Superior temporal gyrus (tissue), 1 donor: ENCODE measurements around the gene MLX.

Source experiments
- DNase-seq: peaks from one replicate; pipeline ENCODE4 v3.0.0-alpha.2; 2016; ENCODE audit errors: extremely low spot score

Gene MLX, protein sequence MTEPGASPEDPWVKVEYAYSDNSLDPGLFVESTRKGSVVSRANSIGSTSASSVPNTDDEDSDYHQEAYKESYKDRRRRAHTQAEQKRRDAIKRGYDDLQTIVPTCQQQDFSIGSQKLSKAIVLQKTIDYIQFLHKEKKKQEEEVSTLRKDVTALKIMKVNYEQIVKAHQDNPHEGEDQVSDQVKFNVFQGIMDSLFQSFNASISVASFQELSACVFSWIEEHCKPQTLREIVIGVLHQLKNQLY

GRCh38 chr17:42566883-42567573, at the start of gene MLX:
Gene MLX (plus strand): TSS chr17:42567100. CDS start chr17:42567125, 25 bp downstream.
- DNase-seq = peak; percentile 95

DNA sequence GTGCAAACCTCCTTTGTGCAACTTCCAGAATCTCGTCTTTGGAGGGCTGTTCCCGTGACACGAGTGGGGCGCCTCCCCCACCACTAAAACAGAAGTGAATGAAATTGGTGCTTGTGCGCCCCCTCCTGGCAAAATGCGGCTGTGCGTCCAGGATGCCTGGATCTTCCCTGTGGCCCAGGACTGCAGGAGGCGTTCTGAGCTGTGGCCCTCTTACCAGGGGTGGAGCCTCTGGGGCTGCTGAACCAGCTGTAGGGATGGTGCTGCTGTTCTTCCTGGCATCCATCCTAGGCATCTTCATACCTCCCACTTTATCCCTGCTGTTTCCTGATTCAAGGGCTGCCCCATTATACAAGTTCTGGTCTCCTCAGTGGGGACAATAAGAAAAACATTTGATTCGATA, 49.4 kb upstream of the MLX start:
- peak; percentile 85 for DNase-seq

- DNase-seq = peak; percentile 40
These were observed 48.7 kb upstream of the MLX start for GRCh38 chr17:42518046-42518754.

- no peak for DNase-seq
These were observed 48.0 kb upstream of the MLX start for GRCh38 chr17:42518755-42519545.

- DNase-seq = peak; percentile 72
These were observed 47.1 kb upstream of the MLX start for GRCh38 chr17:42519546-42520491.

- no peak for DNase-seq
These were observed 46.4 kb upstream of the MLX start for GRCh38 chr17:42520540-42520951.

DNA sequence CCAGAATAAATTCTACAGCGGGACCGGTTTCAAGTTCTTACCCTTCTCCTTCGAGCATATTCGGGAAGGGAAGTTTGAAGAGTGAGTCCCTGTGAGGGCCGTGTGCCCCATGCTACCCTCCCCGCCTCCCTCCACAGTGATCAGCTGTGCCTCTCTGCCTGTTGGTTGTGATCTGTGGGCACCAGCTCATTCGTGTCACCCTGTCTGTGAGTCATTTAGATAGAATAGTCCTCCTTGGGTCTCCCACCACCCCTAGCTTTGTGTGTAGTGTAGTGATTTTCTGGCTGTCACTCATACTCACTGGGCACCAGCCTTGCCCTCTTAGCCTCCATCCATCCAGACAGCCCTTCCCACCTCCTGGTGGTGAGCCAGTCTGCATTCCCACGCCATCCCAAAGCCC, 45.9 kb upstream of the MLX start:
- no peak for DNase-seq

DNA sequence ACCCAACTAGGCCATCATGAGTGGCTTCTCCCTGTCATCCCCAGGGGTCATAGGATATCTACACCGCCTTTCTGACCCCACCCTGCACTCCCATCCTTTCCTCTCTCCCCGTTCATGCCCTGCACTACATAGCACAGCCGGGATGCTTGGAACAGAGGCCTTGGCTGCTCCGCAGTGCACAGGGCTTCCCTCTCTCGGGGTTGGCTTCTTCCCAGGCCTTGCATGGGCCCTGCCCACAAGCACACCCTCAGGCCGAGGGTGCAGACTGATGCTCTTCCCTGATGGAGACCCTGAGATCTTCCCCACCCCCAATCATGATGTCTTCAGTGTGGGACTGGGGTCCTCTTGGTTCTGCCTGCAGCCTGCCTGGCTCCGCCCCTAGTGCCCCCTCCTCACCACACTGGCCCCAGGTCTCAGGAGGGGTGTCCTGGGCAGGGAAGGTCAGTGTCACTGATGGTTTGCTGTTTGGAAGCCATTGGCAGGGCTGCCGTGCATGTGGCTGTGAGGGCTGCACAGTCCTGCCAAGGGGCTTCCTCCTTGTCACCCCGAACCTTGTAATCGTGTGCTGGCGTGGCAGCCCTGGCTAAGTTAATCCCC, 45.1 kb upstream of the MLX start:
- DNase-seq = no peak

DNA sequence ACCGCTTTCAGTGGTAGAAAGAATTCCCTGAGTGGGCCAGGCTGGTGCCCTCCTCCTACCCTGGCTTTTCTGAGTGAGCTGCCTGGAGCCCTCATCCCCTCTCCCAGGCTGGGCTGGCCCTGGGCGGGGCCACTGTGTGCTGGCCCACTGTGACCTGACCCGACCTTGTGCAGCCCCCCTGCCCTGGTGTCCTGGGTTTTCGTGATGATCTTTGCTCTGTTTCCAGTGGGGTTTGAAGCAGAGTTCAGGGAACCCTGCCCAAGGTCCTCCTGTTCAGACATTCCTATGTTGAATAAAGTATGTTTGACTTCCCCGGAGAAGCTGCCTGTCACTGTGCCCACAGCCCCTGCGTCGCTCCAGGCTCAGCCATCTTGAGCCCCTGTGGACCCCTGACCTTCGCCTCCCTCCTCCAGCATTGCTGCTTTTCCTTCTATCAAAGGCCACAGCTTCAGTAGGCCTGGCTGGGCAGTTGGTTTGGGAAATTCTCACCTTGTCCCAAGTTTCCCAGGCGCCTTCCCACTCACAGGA, 44.6 kb upstream of the MLX start:
- DNase-seq = no peak

- DNase-seq = no peak
These were observed 44.1 kb upstream of the MLX start for GRCh38 chr17:42522798-42523278.

DNA sequence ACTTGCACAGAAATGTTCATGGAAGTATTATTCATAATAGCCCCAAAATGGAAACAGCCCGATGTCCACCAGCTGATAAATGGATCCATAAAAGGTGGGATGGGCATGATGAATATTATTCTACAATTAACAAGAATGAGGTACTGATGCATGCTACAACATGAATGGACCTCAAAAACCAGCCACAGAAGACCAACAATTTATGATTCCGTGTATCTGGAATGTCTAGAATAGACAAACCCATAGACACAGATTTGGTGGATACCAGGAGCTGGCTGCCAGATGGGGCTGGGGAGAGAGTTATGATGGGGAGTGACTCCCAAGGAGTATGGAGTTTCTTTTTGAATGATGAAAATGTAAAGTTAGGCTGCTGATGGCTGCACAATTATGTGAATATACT, 41.7 kb upstream of the MLX start:
- no peak for DNase-seq

- DNase-seq = no peak
These were observed 40.9 kb upstream of the MLX start for GRCh38 chr17:42526031-42526444.

GRCh38 chr17:42527932-42528331, 39.0 kb upstream of the MLX start:
- no peak for DNase-seq

DNA sequence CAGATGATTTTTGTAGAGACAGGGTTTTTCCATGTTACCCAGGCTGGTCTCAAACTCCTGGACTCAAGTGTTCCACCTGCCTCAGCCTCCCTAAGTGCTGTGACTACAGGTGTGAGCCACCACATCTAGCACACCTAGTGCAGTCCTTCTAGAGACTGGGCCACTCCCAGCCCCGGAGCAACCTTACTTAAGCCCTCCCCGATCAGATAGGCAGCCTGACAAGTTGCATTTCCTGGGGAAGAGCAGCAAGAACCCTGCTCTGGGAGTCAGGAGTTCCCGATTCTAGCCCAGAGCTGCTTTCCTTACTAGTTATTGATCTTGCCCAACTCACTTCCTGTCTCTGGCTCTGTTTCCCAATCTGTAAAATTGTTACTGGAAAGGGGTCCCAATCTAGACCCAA, 37.8 kb upstream of the MLX start:
- no peak for DNase-seq

DNA sequence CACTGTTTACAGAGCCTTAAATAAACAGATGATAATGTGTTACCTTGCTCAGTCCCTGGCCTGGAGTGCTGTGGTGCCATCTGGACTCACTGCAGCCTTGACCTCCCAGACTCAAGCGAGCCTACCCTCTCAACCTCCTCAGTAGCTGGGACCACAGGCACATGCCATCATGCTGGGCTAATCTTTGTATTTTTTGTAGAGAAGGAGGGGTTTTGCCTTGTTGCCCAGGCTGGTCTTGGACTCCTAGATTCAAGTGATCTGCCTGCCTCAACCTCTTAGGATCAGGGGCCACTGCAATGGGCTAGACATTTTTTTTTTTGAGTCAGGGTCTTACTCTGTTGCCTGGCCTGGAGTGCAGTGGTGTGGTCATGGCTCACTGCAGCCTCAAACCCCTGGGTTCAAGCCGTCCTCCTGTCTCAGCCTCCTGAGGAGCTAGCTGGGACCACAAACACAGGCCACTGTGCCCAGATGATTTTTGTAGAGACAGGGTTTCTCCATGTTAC, 35.9 kb upstream of the MLX start:
- DNase-seq = no peak

- peak; percentile 67 for DNase-seq
These were observed 35.2 kb upstream of the MLX start for GRCh38 chr17:42531455-42532354.

GRCh38 chr17:42535155-42536047, 31.5 kb upstream of the MLX start:
- no peak for DNase-seq

DNA sequence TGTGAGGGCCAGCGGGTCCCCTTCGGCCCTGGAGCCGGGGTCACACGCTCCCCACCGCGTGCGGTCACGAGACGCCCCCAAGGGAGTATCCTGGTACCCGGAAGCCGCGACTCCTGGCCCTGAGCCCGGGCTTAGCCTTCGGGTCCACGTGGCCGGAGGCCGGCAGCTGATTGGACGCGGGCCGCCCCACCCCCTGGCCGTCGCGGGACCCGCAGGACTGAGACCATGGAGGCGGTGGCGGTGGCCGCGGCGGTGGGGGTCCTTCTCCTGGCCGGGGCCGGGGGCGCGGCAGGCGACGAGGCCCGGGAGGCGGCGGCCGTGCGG, 30.9 kb upstream of the MLX start, which contains the start of gene NAGLU:
NAGLU (plus strand) TSS at position 194 of the 324 bp plus-strand sequence; CDS start at position 226, 32 bp downstream.
- DNase-seq = peak; percentile 94
